HG03108 (cell line): ENCODE measurements around the gene CYP26A1.

Experiments
- ATAC-seq: cut with Tn5 transposase; IDR thresholded peaks from one replicate; pipeline ENCODE4 v1.9.1; 2021; ENCODE audit warnings: moderate library complexity; ENCODE audit not compliant: unreplicated experiment

Gene CYP26A1

DNA sequence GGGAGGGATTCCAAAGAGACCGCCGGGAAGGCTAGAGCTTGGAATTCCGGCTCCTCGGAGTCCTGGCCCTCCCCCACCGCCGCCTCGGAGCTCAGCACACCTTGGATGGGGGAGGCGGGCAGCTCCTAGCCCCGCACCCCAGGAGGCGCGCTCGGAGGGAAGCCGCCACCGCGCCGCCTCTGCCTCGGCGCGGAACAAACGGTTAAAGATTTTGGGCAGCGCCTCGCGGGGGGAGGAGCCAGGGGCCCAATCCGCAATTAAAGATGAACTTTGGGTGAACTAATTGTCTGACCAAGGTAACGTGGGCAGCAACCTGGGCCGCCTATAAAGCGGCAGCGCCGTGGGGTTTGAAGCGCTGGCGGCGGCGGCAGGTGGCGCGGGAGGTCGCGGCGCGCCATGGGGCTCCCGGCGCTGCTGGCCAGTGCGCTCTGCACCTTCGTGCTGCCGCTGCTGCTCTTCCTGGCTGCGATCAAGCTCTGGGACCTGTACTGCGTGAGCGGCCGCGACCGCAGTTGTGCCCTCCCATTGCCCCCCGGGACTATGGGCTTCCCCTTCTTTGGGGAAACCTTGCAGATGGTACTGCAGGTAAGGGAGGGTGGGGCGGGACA lies at the start of gene CYP26A1:
CYP26A1 (plus strand) TSS at position 355 of the 608 bp plus-strand sequence; CDS start at position 397, 42 bp downstream.
- ATAC-seq: no peak

- no peak for ATAC-seq
These were observed 47.6 kb upstream of the CYP26A1 start for GRCh38 chr10:93026072-93026471.

DNA sequence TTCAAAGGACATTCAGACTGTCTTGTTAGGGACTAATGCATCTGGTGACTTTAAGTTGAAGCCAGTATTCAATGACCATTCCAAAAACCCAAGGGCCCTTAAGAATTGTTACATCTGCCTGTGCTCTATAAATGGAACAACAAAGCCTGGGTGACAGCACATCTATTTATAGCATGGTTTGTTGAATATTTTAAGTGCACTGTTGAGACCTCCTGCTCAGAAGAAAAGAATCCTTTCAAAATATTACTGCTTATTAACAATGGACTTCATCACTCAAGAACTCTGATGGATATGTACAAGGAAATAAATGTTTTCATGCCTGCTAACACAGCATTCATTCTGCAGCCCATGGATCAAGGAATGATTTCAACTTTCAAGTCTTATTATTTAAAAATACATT lies 46.2 kb upstream of the CYP26A1 start:
- ATAC-seq: no peak

DNA sequence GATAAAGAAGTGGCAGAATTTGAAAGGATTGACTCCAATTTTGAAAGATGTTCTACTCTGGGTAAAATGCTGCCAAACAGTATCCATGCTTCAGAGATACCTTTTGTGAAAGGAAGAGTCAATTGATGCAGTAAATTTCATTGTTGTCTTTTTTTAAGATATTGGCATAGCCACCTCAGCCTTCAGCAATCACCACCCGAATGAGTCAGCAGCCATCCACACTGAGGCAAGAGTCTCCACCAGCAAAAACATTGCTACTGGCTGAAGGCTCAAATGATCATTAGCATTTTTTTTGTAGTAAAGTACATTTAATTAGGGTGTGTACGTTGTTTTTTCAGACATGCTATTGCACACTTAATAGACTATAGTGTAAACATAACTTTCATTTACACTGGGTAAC lies 44.8 kb upstream of the CYP26A1 start:
- no peak for ATAC-seq

DNA sequence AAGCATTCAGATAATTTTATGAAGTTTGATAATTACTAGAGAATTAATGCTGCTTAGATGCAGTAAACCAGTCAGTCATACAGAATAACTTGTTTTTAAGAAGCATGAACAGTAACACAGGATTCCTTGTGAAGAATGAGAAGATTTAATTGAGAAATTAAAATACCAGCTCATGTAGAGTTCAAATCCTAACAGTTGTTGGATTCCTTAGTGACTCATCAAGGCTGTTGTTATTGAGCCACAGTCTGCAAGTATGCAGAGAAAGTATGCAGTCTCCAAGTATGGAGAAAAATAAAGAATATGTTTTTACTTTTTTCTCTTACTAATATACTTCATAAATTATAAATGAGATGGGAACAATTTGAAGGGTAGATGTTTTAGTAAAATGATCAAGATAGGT lies 43.3 kb upstream of the CYP26A1 start:
- ATAC-seq: no peak

- ATAC-seq: no peak
These were observed 41.4 kb upstream of the CYP26A1 start for GRCh38 chr10:93032105-93032808.

DNA sequence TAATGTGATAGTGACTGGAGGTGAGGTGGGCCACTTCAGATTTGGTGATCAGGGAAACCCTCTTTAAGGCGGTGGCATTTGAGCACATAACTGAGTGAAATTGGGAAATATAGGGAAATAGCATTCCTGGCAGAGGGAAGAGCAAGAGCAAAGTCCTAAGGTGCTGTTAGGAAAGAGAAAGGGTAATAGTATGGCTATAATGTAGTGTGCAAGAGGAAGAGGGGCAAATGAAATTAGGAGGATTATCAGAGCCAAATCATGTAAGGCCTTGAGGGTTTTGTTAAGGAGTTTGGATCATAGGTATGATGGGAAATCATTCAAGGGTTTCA lies 40.9 kb upstream of the CYP26A1 start:
- ATAC-seq: no peak

DNA sequence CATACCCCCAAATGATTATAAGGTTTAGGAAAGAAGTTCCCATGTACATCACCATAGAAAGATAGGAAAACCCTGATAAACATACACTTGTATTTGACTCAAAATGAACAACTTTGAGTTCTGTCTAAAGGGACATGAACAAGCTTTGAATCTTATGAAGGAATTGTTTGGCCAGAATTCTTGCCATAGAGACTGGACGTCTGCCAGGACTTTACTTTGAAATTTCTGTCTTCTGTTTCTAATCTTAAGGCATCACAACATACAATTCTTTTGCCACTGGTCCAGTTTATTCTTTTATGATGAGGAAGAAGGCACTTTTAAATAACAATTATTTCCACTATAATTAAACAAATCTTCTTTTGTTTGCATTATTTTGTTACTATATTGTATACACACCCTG lies 39.3 kb upstream of the CYP26A1 start:
- no peak for ATAC-seq

GRCh38 chr10:93039110-93039509 lies 34.6 kb upstream of the CYP26A1 start:
- ATAC-seq: no peak

DNA sequence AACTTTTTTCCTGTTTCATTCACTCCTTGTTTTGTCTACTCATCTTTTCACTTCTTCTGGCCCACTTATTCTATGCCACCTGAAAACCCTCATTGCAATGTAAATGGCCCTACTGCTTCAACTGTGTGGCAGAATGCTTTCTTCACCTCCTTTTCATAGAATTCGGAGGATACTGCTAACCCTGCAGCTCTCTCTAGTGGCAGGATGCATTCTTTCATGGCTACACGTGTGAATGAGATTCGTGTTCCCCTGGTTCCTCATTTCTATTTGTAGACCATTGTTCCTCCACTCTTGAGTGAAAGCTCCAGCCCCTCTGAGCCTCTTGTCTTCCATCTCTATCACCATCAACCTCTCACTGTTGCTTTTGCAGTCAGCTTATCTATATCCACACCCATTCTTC lies 34.0 kb upstream of the CYP26A1 start:
- ATAC-seq: no peak

GRCh38 chr10:93054486-93054885 lies 19.2 kb upstream of the CYP26A1 start:
- ATAC-seq: no peak

DNA sequence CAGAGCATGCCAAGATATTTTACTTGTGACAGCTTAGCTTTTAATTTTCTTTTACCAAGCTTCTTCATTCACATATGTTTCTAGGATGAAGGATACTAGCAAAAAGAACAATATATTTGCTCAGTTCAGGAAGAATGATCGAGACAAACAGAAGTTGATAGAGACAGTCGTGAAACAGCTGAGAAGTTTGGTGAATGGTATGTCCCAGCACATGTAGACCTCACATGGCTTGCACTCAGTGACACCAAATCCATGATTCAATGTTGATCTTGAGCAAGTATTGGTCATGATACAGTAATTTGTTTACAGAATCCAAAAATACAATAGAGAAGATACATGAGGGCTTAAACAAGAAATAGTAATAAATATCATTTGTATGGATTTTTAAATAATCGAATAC lies 15.6 kb upstream of the CYP26A1 start:
- ATAC-seq: no peak

- ATAC-seq: no peak
These were observed 13.5 kb upstream of the CYP26A1 start, which contains the start of gene CYP26C1 for GRCh38 chr10:93059975-93060886. TSS of gene CYP26C1 (plus strand) at chr10:93060798. CDS start at chr10:93061264, 466 bp downstream.

DNA sequence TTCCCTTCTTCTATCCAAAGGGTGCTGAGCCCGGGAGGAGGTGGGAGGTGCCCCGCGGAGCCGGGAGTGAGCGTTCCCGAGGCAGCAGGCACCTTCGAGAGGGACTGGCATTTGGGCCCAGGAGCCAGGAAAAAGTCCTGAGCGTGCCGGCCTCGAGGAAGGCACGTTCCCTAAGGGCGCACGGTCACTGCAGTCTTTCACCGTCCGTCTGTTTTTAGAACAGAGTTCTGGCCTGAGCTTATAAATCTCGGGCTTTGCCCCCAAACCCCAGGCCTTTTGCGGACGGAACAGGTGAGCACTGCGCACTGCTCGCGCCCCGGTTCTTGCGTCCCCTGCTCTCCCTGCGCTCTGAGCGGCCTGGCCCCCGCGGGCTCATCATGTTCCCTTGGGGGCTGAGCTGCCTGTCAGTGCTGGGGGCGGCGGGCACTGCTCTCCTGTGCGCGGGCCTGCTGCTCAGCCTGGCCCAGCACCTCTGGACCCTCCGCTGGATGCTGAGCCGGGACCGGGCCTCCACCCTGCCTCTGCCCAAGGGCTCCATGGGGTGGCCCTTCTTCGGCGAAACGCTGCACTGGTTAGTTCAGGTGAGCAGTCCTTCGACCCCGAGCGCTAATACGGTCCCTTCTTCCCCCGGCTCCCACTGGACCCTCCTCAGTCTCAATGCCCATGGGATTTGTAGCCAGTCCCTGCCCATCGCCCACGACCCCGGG lies 12.7 kb upstream of the CYP26A1 start:
- no peak for ATAC-seq

DNA sequence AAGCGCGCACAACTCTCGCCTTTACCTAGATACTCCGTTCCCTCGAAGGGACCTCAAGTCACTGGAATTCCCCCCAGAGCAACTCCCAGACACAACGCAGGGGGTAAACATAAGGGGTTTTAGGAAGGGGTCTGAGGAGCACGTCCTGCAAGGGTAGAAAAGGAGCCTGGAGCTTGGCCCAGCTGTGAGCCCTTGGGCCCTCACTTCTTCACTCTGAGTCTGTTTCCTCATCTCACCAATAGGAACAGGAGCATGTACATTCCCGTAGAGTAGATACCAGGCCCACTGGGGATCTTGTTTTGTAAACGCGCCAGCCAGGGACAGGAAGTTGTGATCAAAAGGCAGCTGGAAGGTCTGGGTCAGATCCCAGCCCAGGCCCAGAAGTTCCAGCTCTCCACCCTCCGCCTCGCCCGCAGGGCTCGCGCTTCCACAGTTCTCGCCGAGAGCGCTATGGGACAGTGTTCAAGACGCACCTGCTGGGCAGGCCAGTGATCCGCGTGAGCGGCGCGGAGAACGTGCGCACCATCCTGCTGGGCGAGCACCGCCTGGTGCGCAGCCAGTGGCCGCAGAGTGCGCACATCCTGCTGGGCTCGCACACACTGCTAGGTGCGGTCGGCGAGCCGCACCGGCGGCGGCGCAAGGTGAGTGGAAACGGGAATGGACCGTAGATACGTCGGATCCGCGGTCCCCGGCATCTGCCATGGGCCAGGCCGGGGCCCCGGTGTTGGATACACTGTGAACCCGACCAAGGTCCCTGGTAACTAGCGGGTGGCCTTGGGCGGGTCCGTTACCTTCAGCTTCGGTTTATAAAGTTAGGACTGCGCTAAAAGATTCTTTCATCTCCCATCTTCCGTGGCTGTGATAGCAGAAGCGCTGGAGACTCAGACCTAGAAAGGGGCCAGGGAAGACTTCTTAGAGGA lies 11.8 kb upstream of the CYP26A1 start:
- ATAC-seq: no peak

- no peak for ATAC-seq
These were observed 11.1 kb upstream of the CYP26A1 start for GRCh38 chr10:93062514-93063143.

GRCh38 chr10:93063144-93063976 lies 10.3 kb upstream of the CYP26A1 start:
- no peak for ATAC-seq

GRCh38 chr10:93063977-93064660 lies 9.6 kb upstream of the CYP26A1 start:
- ATAC-seq: no peak
